ENCODE data around the gene SNX20. TPM values are rescaled to one million over a fixed set of nuclear protein-coding genes. Genes with fewer than 3 reads are reported as not detected.

Gene SNX20
- total and polyA plus RNA-seq, 2 of the 4 experiments (the other 2 are of a cell fraction) = not detected

DNA sequence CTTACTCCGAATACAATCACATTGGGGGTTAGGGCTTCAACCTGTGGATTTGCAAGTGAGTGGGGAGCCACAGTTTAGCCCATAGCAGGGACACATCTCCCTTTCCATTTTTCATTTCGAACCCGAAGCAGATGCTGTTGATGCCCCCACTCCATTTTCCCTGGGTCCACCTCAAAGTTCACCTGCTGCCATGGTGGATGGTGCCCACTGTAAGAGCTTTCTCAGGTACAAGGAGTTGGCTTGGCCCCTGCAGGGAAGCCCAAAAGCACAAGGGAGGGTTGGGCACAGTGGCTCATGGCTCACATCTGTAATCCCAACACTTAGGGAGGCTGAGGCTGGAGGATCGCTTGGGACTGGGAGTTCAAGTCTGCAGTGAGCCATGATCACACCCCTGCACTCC is 51.8 kb downstream of the SNX20 start:
- no peak overlapping the region for H3K23ac ChIP-seq (ENCODE audit: low read depth, low read length)
- H3K4me2 ChIP-seq (ENCODE audit: low read depth, low read length) = no peak overlapping the region
- no peak overlapping the region for H3K27ac ChIP-seq (ENCODE audit: insufficient read depth, low read length)
- in situ Hi-C loops (cut with MboI; ENCODE audit: low sequenced_read_pairs) (no loop called here), dilution Hi-C loops (cut with HindIII; ENCODE audit: low sequenced_read_pairs, unreplicated experiment) (no loop called here), intact Hi-C loops (cut with micrococcal nuclease) (no loop called here)
- POLR2A ChIA-PET (ENCODE audit: unreplicated experiment) = no interaction called here
- H2AK5ac ChIP-seq (ENCODE audit: low read depth, low read length) = no peak overlapping the region
- no peak overlapping the region for H2BK15ac ChIP-seq (ENCODE audit: low read depth, low read length)
- H4K91ac ChIP-seq (ENCODE audit: insufficient read depth, low read depth, low read length) = no peak overlapping the region
- H3K36me3 ChIP-seq (ENCODE audit: control insufficient read depth, insufficient read depth, low read length) = no peaks in the 10 kb centered on the region
- no peaks in the 10 kb centered on the region for H3K4me1 ChIP-seq (ENCODE audit: control insufficient read depth, insufficient read depth, low read length)
- no peak overlapping the region for H2BK120ac ChIP-seq (ENCODE audit: low read depth, low read length)
- H2AK9ac ChIP-seq (replicated peaks; ENCODE audit: low read depth, low read length, poor library complexity) = no peak overlapping the region
- no peak for ATAC-seq (ENCODE audit: low read depth)
- no peaks in the 10 kb centered on the region for H3K9me3 ChIP-seq (ENCODE audit: control insufficient read depth, insufficient read depth, low read length)
- no peak for TF ChIP-seq RAD21 (IDR thresholded peaks at IDR 0.05; ENCODE audit: low read length)
- TF ChIP-seq RCOR1 (IDR thresholded peaks at IDR 0.05; ENCODE audit: insufficient replicate concordance, low read length) = no peak
- H2AFZ ChIP-seq (replicated peaks; ENCODE audit: low read length, poor library complexity) = no peak overlapping the region
- no peak overlapping the region for H3K14ac ChIP-seq (replicated peaks; ENCODE audit: low read depth, low read length)
- no peak overlapping the region for H4K8ac ChIP-seq (ENCODE audit: low read depth in 2 of 2, low read length in 2 of 2)
- BruUV-seq (replicated peaks) = no TSS peak
- no peak overlapping the region for H3K4me3 ChIP-seq (ENCODE audit: insufficient read depth, low read depth, low read length)
- peaks cover 2% of the 10 kb centered on the region; the same call in 1 of the 2 replicates for H3K27me3 ChIP-seq (ENCODE audit: control insufficient read depth, insufficient read depth, low read length)
- no CpG with 5 or more reads among the region's 4 CpGs for WGBS, 2 experiments (ENCODE audit: extremely low coverage in 2 of 2, insufficient read length in 1 of 2)
- no peaks in the 10 kb centered on the region for H4K20me1 ChIP-seq (ENCODE audit: insufficient read depth, low read length)
- no peak overlapping the region for H3K4ac ChIP-seq (ENCODE audit: low read depth, low read length)
- H3K79me1 ChIP-seq (ENCODE audit: low read depth in 1 of 2, low read length in 2 of 2) = no peaks in the 10 kb centered on the region
- H2BK20ac ChIP-seq (ENCODE audit: low read depth, low read length) = no peak overlapping the region
- DNase-seq = no peak
- H3K9ac ChIP-seq (ENCODE audit: low read depth, low read length) = no peak overlapping the region
- CTCF ChIA-PET = no interaction called here
- H3K9me1 ChIP-seq (ENCODE audit: insufficient read depth, low read length) = no peaks in the 10 kb centered on the region
- H4K5ac ChIP-seq (ENCODE audit: low read depth, low read length) = no peak overlapping the region
- H3K56ac ChIP-seq (ENCODE audit: extremely low read depth, insufficient read depth, low read length) = no peak overlapping the region
- H3K18ac ChIP-seq (ENCODE audit: low read depth, low read length) = no peak overlapping the region
- H2BK5ac ChIP-seq (ENCODE audit: low read depth, low read length, poor library complexity, severe bottlenecking) = no peak overlapping the region

All from IMR-90 (cell line).